ENCODE data around the gene GALNT13. TPM values are rescaled to one million over a fixed set of nuclear protein-coding genes. Genes with fewer than 3 reads are reported as not detected.

GALNT13 gene
- total and polyA plus RNA-seq, 2 of the 13 experiments (the other 11 are each of a cell fraction or from before 2014, with no cell fraction given) = 1.3 to 5.0 TPM

- TF ChIP-seq NONO (IDR thresholded peaks at IDR 0.05) (no peak), NONO (CRISPR knock-in tag; conservative IDR thresholded peaks at IDR 0.05) (no peak), KLF16 (CRISPR knock-in tag; IDR thresholded peaks at IDR 0.05) (peak in 1 of 2 experiments; percentile 42; a peak in 1 of 4 replicates), ZNF790 (CRISPR knock-in tag; IDR thresholded peaks at IDR 0.05; ENCODE audit: borderline replicate concordance) (no peak), FOSL1 (CRISPR knock-in tag; IDR thresholded peaks at IDR 0.05; ENCODE audit: borderline replicate concordance) (no peak), PBX3 (CRISPR knock-in tag; IDR thresholded peaks at IDR 0.05; ENCODE audit: borderline replicate concordance) (no peak), RXRB (CRISPR knock-in tag; IDR thresholded peaks at IDR 0.05; ENCODE audit: borderline replicate concordance) (no peak), NKX3-1 (CRISPR knock-in tag; IDR thresholded peaks at IDR 0.05) (no peak), ZNF44 (CRISPR knock-in tag; IDR thresholded peaks at IDR 0.05) (no peak), SIX1 (CRISPR knock-in tag; IDR thresholded peaks at IDR 0.05; ENCODE audit: borderline replicate concordance) (peak; percentile 34; the same call in 1 of the 2 replicates), TARDBP (CRISPR knock-in tag; IDR thresholded peaks at IDR 0.05) (no peak), ZNF142 (CRISPR knock-in tag; IDR thresholded peaks at IDR 0.05) (no peak), ZNF713 (CRISPR knock-in tag; IDR thresholded peaks at IDR 0.05) (no peak), ZFP41 (CRISPR knock-in tag; IDR thresholded peaks at IDR 0.05; ENCODE audit: borderline replicate concordance) (no peak), CSRNP1 (CRISPR knock-in tag; IDR thresholded peaks at IDR 0.05) (no peak), ZNF362 (CRISPR knock-in tag; IDR thresholded peaks at IDR 0.05; ENCODE audit: borderline replicate concordance) (no peak), IRF2 (CRISPR knock-in tag; IDR thresholded peaks at IDR 0.05) (no peak), ZC3H4 (CRISPR knock-in tag; IDR thresholded peaks at IDR 0.05; ENCODE audit: borderline replicate concordance) (no peak), MXI1 (IDR thresholded peaks at IDR 0.05; ENCODE audit: borderline replicate concordance, low read depth, low read length) (no peak), KLF15 (CRISPR knock-in tag; IDR thresholded peaks at IDR 0.05; ENCODE audit: borderline replicate concordance) (no peak), ISL2 (CRISPR knock-in tag; IDR thresholded peaks at IDR 0.05) (peak; percentile 90)
These were observed 576.2 kb downstream of the GALNT13 start (continued) for GRCh38 chr2:154447727-154448418.
